Measurements from ENCODE around the gene FRK.
"Not testable (repeated sequence)": the region's sequence is repeated elsewhere in the genome, so short reads cannot be mapped to it uniquely, and the experiment has no call there.

FRK gene

GRCh38 chr6:116096048-116096759, 35.5 kb upstream of the FRK start:
- not testable (repeated sequence) for H3K4me3 ChIP-seq (ENCODE audit: low read length); H3K9ac ChIP-seq (ENCODE audit: low read depth, low read length); H3K36me3 ChIP-seq (ENCODE audit: insufficient read depth, low read length); H3K4me1 ChIP-seq (ENCODE audit: control insufficient read depth, insufficient read depth, low read length); H3K4me2 ChIP-seq (ENCODE audit: low read length); H3K27me3 ChIP-seq (ENCODE audit: control insufficient read depth, insufficient read depth, low read length); H3K9me3 ChIP-seq (replicated peaks; ENCODE audit: low read length)

DNA sequence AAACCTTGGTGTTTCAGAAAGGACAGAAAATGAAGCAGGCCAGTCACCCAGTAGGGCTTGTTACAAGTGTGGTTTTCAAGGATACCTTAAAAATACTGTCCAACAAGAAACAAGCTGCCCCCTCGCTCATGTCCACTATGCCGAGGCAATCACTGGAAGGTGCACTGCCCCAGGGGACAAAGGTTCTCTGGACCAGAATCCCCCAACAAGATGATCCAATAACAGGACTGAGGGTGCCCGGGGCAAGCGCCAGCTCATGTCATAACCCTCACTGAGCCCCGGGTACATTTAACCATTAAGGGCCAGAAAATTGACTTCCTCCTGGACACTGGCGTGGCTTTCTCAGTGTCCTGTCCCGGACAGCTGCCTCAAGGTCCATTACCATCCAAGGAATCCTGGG, 33.4 kb upstream of the FRK start:
- H3K27me3 ChIP-seq (ENCODE audit: control insufficient read depth, insufficient read depth, low read length): no peaks in the 10 kb centered on the region
- H3K4me1 ChIP-seq (ENCODE audit: control insufficient read depth, insufficient read depth, low read length): no peaks in the 10 kb centered on the region
- H3K9ac ChIP-seq (ENCODE audit: low read depth, low read length): no peak overlapping the region
- no peak overlapping the region for H3K4me2 ChIP-seq (ENCODE audit: low read length)
- H3K36me3 ChIP-seq (ENCODE audit: insufficient read depth, low read length): no peaks in the 10 kb centered on the region
- H3K4me3 ChIP-seq (ENCODE audit: low read length): no peak overlapping the region
- no peaks in the 10 kb centered on the region for H3K9me3 ChIP-seq (replicated peaks; ENCODE audit: low read length)

GRCh38 chr6:116090251-116090650, 29.6 kb upstream of the FRK start:
- no peaks in the 10 kb centered on the region for H3K27me3 ChIP-seq (ENCODE audit: control insufficient read depth, insufficient read depth, low read length)

GRCh38 chr6:116088946-116089345, 28.3 kb upstream of the FRK start:
- H3K27me3 ChIP-seq (ENCODE audit: control insufficient read depth, insufficient read depth, low read length): no peaks in the 10 kb centered on the region
- no peak overlapping the region for H3K9ac ChIP-seq (ENCODE audit: low read depth, low read length)
- no peak overlapping the region for H3K4me2 ChIP-seq (ENCODE audit: low read length)
- H3K36me3 ChIP-seq (ENCODE audit: insufficient read depth, low read length): no peaks in the 10 kb centered on the region
- H3K4me1 ChIP-seq (ENCODE audit: control insufficient read depth, insufficient read depth, low read length): peaks cover 9% of the 10 kb centered on the region
- H3K9me3 ChIP-seq (replicated peaks; ENCODE audit: low read length): no peaks in the 10 kb centered on the region
- H3K4me3 ChIP-seq (ENCODE audit: low read length): no peak overlapping the region

More at GRCh38 chr6:116090251-116090650, 29.6 kb upstream of the FRK start:
- peaks cover 9% of the 10 kb centered on the region for H3K4me1 ChIP-seq (ENCODE audit: control insufficient read depth, insufficient read depth, low read length)
- H3K4me3 ChIP-seq (ENCODE audit: low read length): no peak overlapping the region
- H3K36me3 ChIP-seq (ENCODE audit: insufficient read depth, low read length): no peaks in the 10 kb centered on the region
- H3K4me2 ChIP-seq (ENCODE audit: low read length): no peak overlapping the region
- H3K9ac ChIP-seq (ENCODE audit: low read depth, low read length): no peak overlapping the region
- no peaks in the 10 kb centered on the region for H3K9me3 ChIP-seq (replicated peaks; ENCODE audit: low read length)

DNA sequence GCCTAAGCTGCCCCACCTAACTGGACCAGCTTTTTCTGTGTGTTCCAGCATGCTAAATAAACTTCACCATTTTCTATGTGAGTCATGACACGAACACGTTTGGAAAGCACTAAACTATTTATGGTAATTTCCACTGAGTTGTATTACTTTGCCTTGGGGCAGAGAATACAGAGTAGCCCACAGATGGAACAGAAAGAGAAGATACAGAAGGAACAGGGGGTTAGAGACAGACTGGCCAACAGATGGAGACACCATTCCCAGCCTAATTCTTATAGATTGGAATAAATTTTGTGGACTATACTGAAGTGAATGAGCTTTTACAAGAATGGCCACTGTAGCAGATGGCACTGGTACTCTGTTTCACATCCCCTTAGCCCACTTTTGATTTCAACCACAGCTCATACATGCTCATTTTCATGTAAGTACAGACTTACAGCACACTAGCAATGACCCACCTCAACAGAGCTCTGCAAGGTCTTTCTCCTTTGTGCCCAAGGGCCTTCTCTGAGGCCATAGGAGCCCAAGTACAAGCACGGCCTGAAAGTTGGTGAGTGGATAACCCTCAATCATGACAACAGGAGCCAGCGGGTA, 26.8 kb upstream of the FRK start:
- Histone ChIP-seq H3K4me1 (ENCODE audit: control insufficient read depth, insufficient read depth, low read length) (peaks cover 9% of the 10 kb centered on the region), H3K4me2 (ENCODE audit: low read length) (no peak overlapping the region), H3K4me3 (ENCODE audit: low read length) (no peak overlapping the region), H3K27me3 (ENCODE audit: control insufficient read depth, insufficient read depth, low read length) (no peaks in the 10 kb centered on the region), H3K9me3 (replicated peaks; ENCODE audit: low read length) (no peaks in the 10 kb centered on the region), H3K36me3 (ENCODE audit: insufficient read depth, low read length) (no peaks in the 10 kb centered on the region), H3K9ac (ENCODE audit: low read depth, low read length) (no peak overlapping the region)

DNA sequence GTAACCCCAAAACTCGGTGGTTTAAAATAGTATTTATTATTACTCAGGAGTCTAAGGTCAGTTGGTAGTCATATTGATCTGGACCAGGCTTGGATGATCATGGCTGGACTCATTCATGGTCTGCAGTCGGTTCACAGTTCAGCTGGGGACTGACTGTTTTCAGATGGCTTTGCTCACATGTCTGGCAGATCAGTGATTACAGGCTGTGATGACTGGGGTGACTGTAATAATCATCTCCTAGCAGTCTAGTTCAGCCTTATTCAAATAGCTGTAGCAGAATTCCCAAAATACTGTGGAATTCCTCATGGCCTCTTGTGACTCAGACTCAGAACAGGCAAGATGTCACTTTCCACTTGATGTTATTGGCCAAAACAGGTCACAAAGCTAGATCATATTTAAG, 23.6 kb upstream of the FRK start:
- no peaks in the 10 kb centered on the region for H3K9me3 ChIP-seq (replicated peaks; ENCODE audit: low read length)
- H3K4me3 ChIP-seq (ENCODE audit: low read length): no peak overlapping the region
- H3K4me1 ChIP-seq (ENCODE audit: control insufficient read depth, insufficient read depth, low read length): peaks cover 9% of the 10 kb centered on the region
- H3K27me3 ChIP-seq (ENCODE audit: control insufficient read depth, insufficient read depth, low read length): no peaks in the 10 kb centered on the region
- no peak overlapping the region for H3K9ac ChIP-seq (ENCODE audit: low read depth, low read length)
- H3K4me2 ChIP-seq (ENCODE audit: low read length): no peak overlapping the region
- H3K36me3 ChIP-seq (ENCODE audit: insufficient read depth, low read length): no peaks in the 10 kb centered on the region

DNA sequence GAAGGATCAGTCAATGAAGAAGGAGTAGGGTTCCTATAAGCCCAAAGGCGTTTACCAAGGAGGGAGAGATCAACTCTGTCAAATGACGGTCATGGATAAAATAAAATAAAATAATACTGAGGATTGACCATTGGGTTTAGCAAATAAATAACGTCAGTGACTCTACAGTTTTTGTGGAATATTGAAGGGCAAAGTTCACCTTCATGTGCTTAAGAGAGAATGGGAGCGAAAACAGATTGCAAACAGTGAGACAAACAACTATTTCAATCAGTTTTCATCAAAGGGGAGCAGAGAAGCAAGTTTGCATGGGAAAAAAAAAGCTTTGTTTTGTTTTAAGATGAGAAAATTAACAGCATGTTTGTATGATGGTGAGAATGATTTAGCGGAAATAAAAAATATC, 22.4 kb upstream of the FRK start:
- Histone ChIP-seq H3K9me3 (replicated peaks; ENCODE audit: low read length) (no peaks in the 10 kb centered on the region), H3K4me3 (ENCODE audit: low read length) (no peak overlapping the region), H3K9ac (ENCODE audit: low read depth, low read length) (no peak overlapping the region), H3K27me3 (ENCODE audit: control insufficient read depth, insufficient read depth, low read length) (no peaks in the 10 kb centered on the region), H3K36me3 (ENCODE audit: insufficient read depth, low read length) (no peaks in the 10 kb centered on the region), H3K4me1 (ENCODE audit: control insufficient read depth, insufficient read depth, low read length) (peaks cover 9% of the 10 kb centered on the region), H3K4me2 (ENCODE audit: low read length) (no peak overlapping the region)

GRCh38 chr6:116078945-116079344, 18.3 kb upstream of the FRK start:
- no peaks in the 10 kb centered on the region for H3K36me3 ChIP-seq (ENCODE audit: insufficient read depth, low read length)
- H3K4me3 ChIP-seq (ENCODE audit: low read length): no peak overlapping the region
- no peak overlapping the region for H3K9ac ChIP-seq (ENCODE audit: low read depth, low read length)
- H3K9me3 ChIP-seq (replicated peaks; ENCODE audit: low read length): no peaks in the 10 kb centered on the region
- H3K27me3 ChIP-seq (ENCODE audit: control insufficient read depth, insufficient read depth, low read length): no peaks in the 10 kb centered on the region
- H3K4me1 ChIP-seq (ENCODE audit: control insufficient read depth, insufficient read depth, low read length): peaks cover 3% of the 10 kb centered on the region
- H3K4me2 ChIP-seq (ENCODE audit: low read length): no peak overlapping the region

DNA sequence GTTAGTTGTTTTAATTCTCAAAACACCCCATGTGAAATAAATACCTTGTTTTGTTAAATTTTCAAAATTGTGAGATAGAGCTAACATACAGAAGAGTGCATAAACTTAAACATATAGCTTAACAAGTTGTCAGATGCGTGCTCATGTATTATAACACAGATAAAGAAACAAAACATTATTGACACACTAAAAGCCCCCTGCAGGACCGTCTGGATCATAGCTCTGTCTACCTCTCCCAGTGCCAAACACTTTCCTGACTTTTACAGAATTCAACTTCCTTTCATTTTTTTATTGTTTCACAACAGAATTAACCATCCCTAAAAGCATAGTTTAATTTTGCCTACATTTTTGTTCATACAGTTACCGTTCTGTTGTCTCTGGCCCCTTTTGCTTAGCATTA, 17.8 kb upstream of the FRK start:
- Histone ChIP-seq H3K4me2 (ENCODE audit: low read length) (no peak overlapping the region), H3K4me1 (ENCODE audit: control insufficient read depth, insufficient read depth, low read length) (peaks cover 7% of the 10 kb centered on the region)

GRCh38 chr6:116074732-116075390, 14.2 kb upstream of the FRK start:
- no peaks in the 10 kb centered on the region for H3K27me3 ChIP-seq (ENCODE audit: control insufficient read depth, insufficient read depth, low read length)
- no peaks in the 10 kb centered on the region for H3K36me3 ChIP-seq (ENCODE audit: insufficient read depth, low read length)
- no peaks in the 10 kb centered on the region for H3K9me3 ChIP-seq (replicated peaks; ENCODE audit: low read length)
- no peak overlapping the region for H3K9ac ChIP-seq (ENCODE audit: low read depth, low read length)
- H3K4me1 ChIP-seq (ENCODE audit: control insufficient read depth, insufficient read depth, low read length): peaks cover 12% of the 10 kb centered on the region
- H3K4me2 ChIP-seq (ENCODE audit: low read length): no peak overlapping the region
- no peak overlapping the region for H3K4me3 ChIP-seq (ENCODE audit: low read length)

More for the DNA sequence above, 17.8 kb upstream of the FRK start:
- no peaks in the 10 kb centered on the region for H3K27me3 ChIP-seq (ENCODE audit: control insufficient read depth, insufficient read depth, low read length)
- H3K36me3 ChIP-seq (ENCODE audit: insufficient read depth, low read length): no peaks in the 10 kb centered on the region
- H3K4me3 ChIP-seq (ENCODE audit: low read length): no peak overlapping the region
- H3K9me3 ChIP-seq (replicated peaks; ENCODE audit: low read length): no peaks in the 10 kb centered on the region
- no peak overlapping the region for H3K9ac ChIP-seq (ENCODE audit: low read depth, low read length)

- Histone ChIP-seq H3K4me3 (ENCODE audit: low read length) (no peak overlapping the region), H3K27me3 (ENCODE audit: control insufficient read depth, insufficient read depth, low read length) (no peaks in the 10 kb centered on the region), H3K4me2 (ENCODE audit: low read length) (peak overlapping the region; percentile 39), H3K9me3 (replicated peaks; ENCODE audit: low read length) (no peaks in the 10 kb centered on the region), H3K9ac (ENCODE audit: low read depth, low read length) (no peak overlapping the region), H3K4me1 (ENCODE audit: control insufficient read depth, insufficient read depth, low read length) (peaks cover 12% of the 10 kb centered on the region), H3K36me3 (ENCODE audit: insufficient read depth, low read length) (no peaks in the 10 kb centered on the region)
These were observed 13.2 kb upstream of the FRK start for GRCh38 chr6:116073765-116074440.
